Activated CD4-positive, alpha-beta T cell treated with anti-CD3 and anti-CD28 coated beads, Interleukin-2, amount 10 ng/mL, durations not matched to agents 7 days and 5 days (primary cell): ENCODE results near the gene ARHGDIA. TPM values are rescaled to one million over a fixed set of nuclear protein-coding genes. Genes with fewer than 3 reads are reported as not detected.

Source experiments
- CTCF ChIA-PET: fragments of 350-600 bp; sonication (Branson Sonifier 250); formaldehyde crosslinking; loops from one replicate; lab custom pipeline; 2021; ENCODE audit warnings: antibody characterized with exemption; lab: Charles Lee
- POLR2A ChIA-PET: fragments of 350-600 bp; sonication (Branson Sonifier 250); formaldehyde crosslinking; loops from one replicate; lab custom pipeline; 2021; ENCODE audit warnings: antibody characterized with exemption; lab: Charles Lee
- DNase-seq: peaks from one replicate; pipeline ENCODE4 v3.0.0-alpha.2; 2020
- H3K27ac Mint-ChIP-seq: one replicate; pipeline ENCODE4 v1.8.0; 2021; ENCODE audit warnings: mild to moderate bottlenecking, moderate library complexity, mixed read lengths
- H3K27me3 Mint-ChIP-seq: one replicate; pipeline ENCODE4 v1.8.0; 2021; ENCODE audit warnings: mixed read lengths
- H3K36me3 Mint-ChIP-seq: one replicate; pipeline ENCODE4 v1.8.0; 2021; ENCODE audit warnings: low read depth, mixed read lengths
- H3K4me1 Mint-ChIP-seq: one replicate; pipeline ENCODE4 v1.8.0; 2021; ENCODE audit warnings: mixed read lengths
- H3K4me3 Mint-ChIP-seq: one replicate; pipeline ENCODE4 v1.8.0; 2021; ENCODE audit warnings: mild to moderate bottlenecking, moderate library complexity, mixed read lengths
- H3K9me3 Mint-ChIP-seq: one replicate; pipeline ENCODE4 v1.8.0; 2021; ENCODE audit warnings: mixed read lengths
- total RNA-seq, 2 experiments: library from RNA; stranded (reverse); gene quantifications; one replicate each; pipeline ENCODE4 v1.2.3, GENCODE V29; 2021

Gene ARHGDIA
- total RNA-seq, 2 experiments from 2014 or later = 654 to 714 TPM

DNA sequence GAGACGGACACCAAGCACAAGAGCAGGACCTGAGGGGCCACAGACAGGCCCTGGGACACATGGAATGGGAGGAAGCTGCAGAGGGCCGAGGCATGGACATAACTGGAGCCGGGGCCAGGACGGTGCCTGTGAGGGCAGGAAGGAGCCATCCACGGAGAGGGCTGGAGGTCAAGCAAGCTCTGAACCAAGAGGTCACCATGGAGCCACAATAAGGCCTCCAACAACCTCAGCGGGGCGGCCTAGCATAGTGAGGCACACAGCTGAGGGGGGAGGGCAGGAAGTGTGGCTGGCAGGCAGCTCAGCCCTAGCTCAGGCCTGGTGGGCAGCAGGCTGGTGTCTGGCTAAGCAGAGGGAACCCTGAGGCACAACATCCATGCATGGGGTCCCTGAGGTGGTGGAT is 42.5 kb downstream of the ARHGDIA start:
- ChIA-PET CTCF (interaction anchor here (0.5 to 1.1 kb wide), 2 partner anchors 11 to 160 kb away, joined by 3 read pairs; no protein-coding TSS in a partner anchor), POLR2A (no interaction called here)
- Mint-ChIP-seq H3K27me3 (no peaks in the 10 kb centered on the region), H3K36me3 (no peaks in the 10 kb centered on the region), H3K4me1 (peaks cover 17% of the 10 kb centered on the region), H3K4me3 (no peak overlapping the region), H3K9me3 (no peaks in the 10 kb centered on the region), H3K27ac (no peak overlapping the region)
- DNase-seq = no peak

DNA sequence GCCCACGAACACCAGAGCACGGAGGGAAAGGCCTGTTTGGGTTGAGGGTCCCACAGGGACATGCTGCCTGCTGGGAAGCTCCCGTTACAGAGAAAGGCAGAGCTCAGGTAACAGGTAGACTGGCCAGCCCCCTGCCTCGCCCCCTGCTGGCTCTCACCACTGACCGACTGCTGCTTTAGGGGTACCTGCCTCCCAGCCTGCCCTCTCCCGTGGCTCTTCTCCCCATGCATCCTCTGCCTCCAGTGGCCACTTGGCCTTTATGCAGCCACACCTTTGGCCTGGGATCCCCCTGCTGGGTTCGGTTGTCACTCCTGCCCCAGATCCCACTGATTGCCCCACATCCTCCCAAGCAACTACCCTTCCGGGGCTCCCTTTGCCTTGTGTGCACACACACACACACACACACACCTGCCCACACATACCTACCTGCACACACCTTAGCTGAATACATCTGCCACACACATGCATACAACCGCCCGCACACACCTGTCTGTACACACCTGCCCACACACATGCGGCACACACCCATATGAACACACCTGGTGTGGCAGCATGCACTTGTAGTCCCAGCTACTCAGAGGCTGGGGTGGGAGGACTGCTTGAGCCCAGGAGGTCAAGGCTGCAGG is 45.2 kb downstream of the ARHGDIA start:
- Mint-ChIP-seq H3K27ac (no peak overlapping the region), H3K4me1 (peaks cover 8% of the 10 kb centered on the region), H3K36me3 (no peaks in the 10 kb centered on the region), H3K9me3 (no peaks in the 10 kb centered on the region), H3K27me3 (no peaks in the 10 kb centered on the region), H3K4me3 (no peak overlapping the region)
- ChIA-PET CTCF (no interaction called here), POLR2A (interaction anchor here (0.6 kb wide), 1 partner anchor 88 kb away, joined by 3 read pairs; no protein-coding TSS in a partner anchor)
- DNase-seq = no peak

DNA sequence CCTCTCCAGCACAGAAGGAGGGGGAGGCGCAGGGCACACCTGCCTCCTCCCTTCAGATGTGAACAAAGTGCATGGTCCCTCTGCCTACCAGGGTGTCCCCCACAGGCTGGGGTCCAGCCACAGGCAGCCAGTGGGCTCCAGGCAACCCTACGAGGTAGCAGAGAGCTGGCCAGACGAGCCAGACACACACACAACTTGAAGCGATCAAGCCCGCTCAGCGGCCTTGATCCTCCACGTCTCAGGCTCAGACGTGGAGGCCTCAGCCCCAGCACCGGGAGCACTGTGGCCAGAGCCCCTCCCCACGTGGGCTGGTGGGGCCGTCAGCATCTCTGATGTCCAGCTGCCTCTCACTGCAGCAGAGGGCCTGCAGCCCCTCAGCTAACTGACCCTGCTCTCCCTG is 46.5 kb downstream of the ARHGDIA start:
- Mint-ChIP-seq H3K4me3 (no peak overlapping the region), H3K27ac (no peak overlapping the region), H3K4me1 (peaks cover 8% of the 10 kb centered on the region), H3K27me3 (no peaks in the 10 kb centered on the region), H3K36me3 (no peaks in the 10 kb centered on the region), H3K9me3 (no peaks in the 10 kb centered on the region)
- CTCF ChIA-PET = no interaction called here
- POLR2A ChIA-PET = no interaction called here
- DNase-seq = no peak

- peaks cover 8% of the 10 kb centered on the region for H3K4me1 Mint-ChIP-seq
- H3K27ac Mint-ChIP-seq = no peak overlapping the region
- H3K36me3 Mint-ChIP-seq = no peaks in the 10 kb centered on the region
- no peak for DNase-seq
- ChIA-PET CTCF (no interaction called here), POLR2A (no interaction called here)
- no peaks in the 10 kb centered on the region for H3K9me3 Mint-ChIP-seq
- H3K4me3 Mint-ChIP-seq = no peak overlapping the region
- H3K27me3 Mint-ChIP-seq = no peaks in the 10 kb centered on the region
Measured at GRCh38 chr17:81823820-81824550, 47.2 kb downstream of the ARHGDIA start.

DNA sequence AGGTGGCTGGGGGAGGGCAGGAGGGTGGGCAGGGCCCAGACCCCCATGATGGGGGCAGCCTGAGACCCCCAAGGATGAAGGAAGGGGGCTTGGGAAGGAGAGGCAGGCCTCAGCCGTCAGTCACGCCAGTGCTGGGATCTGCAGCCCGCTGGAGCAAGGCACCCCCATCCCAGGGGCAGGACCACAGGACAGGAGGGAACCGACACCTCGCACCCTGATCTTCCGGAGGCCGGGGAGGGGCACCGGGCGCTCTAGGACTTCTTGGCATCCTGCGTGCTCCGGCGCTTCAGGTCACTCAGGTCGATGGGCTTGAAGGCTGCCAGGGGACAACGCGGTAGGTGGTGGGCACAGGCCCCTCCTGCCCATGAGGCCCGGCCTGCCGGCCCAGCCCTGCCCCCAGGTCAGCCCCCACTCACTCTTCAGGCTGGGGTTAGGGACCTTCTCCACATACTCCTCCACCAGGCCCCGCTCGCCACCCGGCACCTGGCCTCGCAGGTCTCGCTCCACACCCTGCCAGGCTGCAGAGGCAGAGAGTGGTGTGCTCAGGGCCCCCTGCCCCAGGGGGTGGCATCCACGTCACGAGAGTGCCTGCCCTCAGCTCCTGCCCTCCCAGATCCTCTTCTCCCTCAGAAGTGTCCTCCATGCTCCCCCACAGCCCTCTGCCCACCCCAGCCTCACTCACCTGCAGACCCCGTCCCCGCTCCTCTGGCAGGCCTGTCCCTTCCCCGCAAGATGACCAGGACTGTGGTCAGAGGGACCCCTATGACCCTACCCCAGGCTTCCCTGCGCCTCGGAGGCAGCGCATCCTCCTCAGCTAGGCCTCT is 47.9 kb downstream of the ARHGDIA start:
- no peaks in the 10 kb centered on the region for H3K27me3 Mint-ChIP-seq
- DNase-seq = no peak
- H3K4me1 Mint-ChIP-seq = peaks cover 8% of the 10 kb centered on the region
- no peaks in the 10 kb centered on the region for H3K9me3 Mint-ChIP-seq
- H3K4me3 Mint-ChIP-seq = no peak overlapping the region
- H3K27ac Mint-ChIP-seq = no peak overlapping the region
- no peaks in the 10 kb centered on the region for H3K36me3 Mint-ChIP-seq
- ChIA-PET CTCF (interaction anchor here (1.1 kb wide), 1 partner anchor 10 kb away, joined by 4 read pairs; the partner anchor contains the start of gene MCRIP1), POLR2A (no interaction called here)

- H3K27ac Mint-ChIP-seq = peak overlapping the region; percentile 38
Measured at GRCh38 chr17:81822312-81822637, 48.9 kb downstream of the ARHGDIA start.

GRCh38 chr17:81821603-81822311 is 49.4 kb downstream of the ARHGDIA start:
- peak; percentile 22 for DNase-seq
- no peaks in the 10 kb centered on the region for H3K36me3 Mint-ChIP-seq
- CTCF ChIA-PET = interaction anchor here (0.7 kb wide), 1 partner anchor 15 kb away, joined by 3 read pairs; no protein-coding TSS in a partner anchor
- POLR2A ChIA-PET = no interaction called here
- no peaks in the 10 kb centered on the region for H3K9me3 Mint-ChIP-seq
- peaks cover 8% of the 10 kb centered on the region for H3K4me1 Mint-ChIP-seq
- H3K4me3 Mint-ChIP-seq = no peak overlapping the region
- peaks cover 7% of the 10 kb centered on the region for H3K27me3 Mint-ChIP-seq
- H3K27ac Mint-ChIP-seq = peak overlapping the region; percentile 38

More at GRCh38 chr17:81822312-81822637, 48.9 kb downstream of the ARHGDIA start:
- H3K9me3 Mint-ChIP-seq = no peaks in the 10 kb centered on the region
- H3K4me3 Mint-ChIP-seq = no peak overlapping the region
- CTCF ChIA-PET = interaction anchor here (0.6 to 1.1 kb wide), 3 partner anchors 11 to 1235 kb away, joined by 3 to 4 read pairs (median 3); partner anchors contain the start of gene MCRIP1
- no peak for DNase-seq
- H3K36me3 Mint-ChIP-seq = no peaks in the 10 kb centered on the region
- H3K27me3 Mint-ChIP-seq = peaks cover 5% of the 10 kb centered on the region
- POLR2A ChIA-PET = no interaction called here
- H3K4me1 Mint-ChIP-seq = peaks cover 8% of the 10 kb centered on the region

DNA sequence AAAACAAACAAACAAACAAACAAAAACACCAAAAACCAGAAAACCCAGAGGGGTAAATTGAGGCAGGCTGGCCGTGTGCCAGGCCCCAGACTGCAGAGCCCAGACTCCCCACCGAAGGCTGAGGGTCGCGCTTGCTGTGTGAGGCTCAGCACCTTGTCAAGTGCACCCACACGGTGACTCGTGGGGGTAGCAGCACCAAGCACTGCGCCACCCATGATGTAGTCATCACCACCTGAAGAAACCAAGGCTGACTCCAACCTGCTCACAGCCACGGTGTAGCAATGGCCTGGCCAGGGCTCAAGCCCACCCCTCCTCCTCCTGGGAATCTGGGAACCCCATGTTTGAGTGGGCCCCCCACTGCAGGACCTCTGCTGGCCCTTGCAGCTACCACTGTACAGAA is 50.0 kb downstream of the ARHGDIA start:
- Mint-ChIP-seq H3K9me3 (no peaks in the 10 kb centered on the region), H3K27ac (no peak overlapping the region), H3K36me3 (no peaks in the 10 kb centered on the region), H3K4me3 (no peak overlapping the region), H3K27me3 (peaks cover 7% of the 10 kb centered on the region), H3K4me1 (peaks cover 8% of the 10 kb centered on the region)
- CTCF ChIA-PET = no interaction called here
- no peak for DNase-seq
- POLR2A ChIA-PET = no interaction called here

DNA sequence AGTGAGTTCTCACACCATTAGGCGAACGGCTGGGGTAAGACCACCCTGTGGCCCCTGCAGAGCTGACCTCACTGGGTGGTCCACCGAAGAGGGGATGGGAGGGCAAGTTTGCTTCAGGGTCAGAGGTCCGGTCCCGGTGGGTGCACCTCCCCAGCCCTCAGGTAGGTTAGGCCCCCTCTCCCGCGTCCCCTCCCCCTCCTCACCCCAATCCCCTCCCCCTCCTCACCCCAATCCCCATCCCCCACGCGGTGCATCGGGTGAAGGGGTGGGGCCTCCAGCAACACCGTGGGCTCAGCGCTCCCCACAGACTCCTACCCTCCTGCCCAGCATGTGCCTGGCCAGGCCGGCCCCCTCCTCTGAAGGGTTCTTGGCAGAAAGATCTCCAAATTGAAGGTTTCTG is 51.4 kb downstream of the ARHGDIA start:
- Mint-ChIP-seq H3K27ac (no peak overlapping the region), H3K27me3 (peaks cover 7% of the 10 kb centered on the region), H3K4me1 (peaks cover 8% of the 10 kb centered on the region), H3K36me3 (no peaks in the 10 kb centered on the region), H3K4me3 (no peak overlapping the region), H3K9me3 (no peaks in the 10 kb centered on the region)
- POLR2A ChIA-PET = no interaction called here
- no peak for DNase-seq
- CTCF ChIA-PET = interaction anchor here (0.5 to 0.6 kb wide), 3 partner anchors 8 to 1404 kb away, joined by 3 to 4 read pairs (median 3); no protein-coding TSS in a partner anchor

- Mint-ChIP-seq H3K36me3 (no peaks in the 10 kb centered on the region), H3K27me3 (peaks cover 7% of the 10 kb centered on the region), H3K4me1 (peaks cover 8% of the 10 kb centered on the region), H3K27ac (no peak overlapping the region), H3K4me3 (no peak overlapping the region), H3K9me3 (no peaks in the 10 kb centered on the region)
- ChIA-PET CTCF (interaction anchor here (1.1 kb wide), 1 partner anchor 11 kb away, joined by 3 read pairs; no protein-coding TSS in a partner anchor), POLR2A (no interaction called here)
- DNase-seq = no peak
Measured at GRCh38 chr17:81817758-81818147, 53.4 kb downstream of the ARHGDIA start.
